K562 (cell line): ENCODE measurements around the gene ARFIP2. TPM values are rescaled to one million over a fixed set of nuclear protein-coding genes. Genes with fewer than 3 reads are reported as not detected.

Source experiments
- ATAC-seq: fragments of 200-7000 bp; cut with Tn5 transposase; 3 replicates; pipeline ENCODE4 v1.9.1; 2020; ENCODE audit warnings: moderate library complexity
- BruUV-seq: library from RNA; stranded (reverse); fragments of 400-500 nt; replicated peaks from 2 replicates; lab custom pipeline; 2021; lab: Mats Ljungman, UMichigan
- CTCF ChIA-PET: fragments of 300-600 bp; formaldehyde crosslinking; extraction: SDS; loops from one replicate; lab custom pipeline; 2021; ENCODE audit warnings: low intra/inter-chr PET ratio; lab: Yijun Ruan, JAX
- POLR2A ChIA-PET: fragments of 300-600, 350-650 bp; sonication (Branson Sonifier 250); formaldehyde crosslinking; extraction: SDS; loops from one replicate; lab custom pipeline; 2021; ENCODE audit warnings: antibody characterized with exemption, inconsistent platforms; lab: Yijun Ruan, JAX
- DNase-seq, 4 experiments: peaks; one replicate each; pipeline versions ENCODE4 v3.0.0 to v3.0.0-alpha.2; 2011 to 2018; ENCODE audit warnings: low spot score in 3 of 4, mixed read lengths in 3 of 4; ENCODE audit errors: extremely low read depth in 1 of 4
- FAIRE-seq: peaks from 2 replicates; lab custom pipeline; 2011; peaks lifted over from hg19 to GRCh38; lab: Jason Lieb, UNC
- H2AFZ ChIP-seq: 2 replicates; pipeline ENCODE4 v1.6.0; 2011; ENCODE audit warnings: low read depth, low read length, control low read depth, inconsistent platforms
- H3K27ac ChIP-seq: fragments of 200-600 bp; 3 replicates; pipeline ENCODE4 v1.8.0; 2011; ENCODE audit warnings: low read depth, mild to moderate bottlenecking, control low read depth, inconsistent platforms, low read length, moderate library complexity, mixed read lengths; ENCODE audit errors: extremely low read depth
- H3K27me3 ChIP-seq, 2 experiments: fragments of 300-600 bp in 1 of 2; 2 replicates in 1 of 2; 3 replicates in 1 of 2; pipeline versions ENCODE4 v1.6.0 to v1.8.0; 2011; ENCODE audit warnings: inconsistent platforms in 2 of 2, low read length in 2 of 2, mild to moderate bottlenecking in 1 of 2, mixed read lengths in 1 of 2, moderate library complexity in 1 of 2; ENCODE audit not compliant: control insufficient read depth in 2 of 2, insufficient read depth in 2 of 2
- H3K36me3 ChIP-seq: fragments of 300-600 bp; 3 replicates; pipeline ENCODE4 v1.8.0; 2011; ENCODE audit warnings: mild to moderate bottlenecking, low read length, inconsistent platforms; ENCODE audit not compliant: control insufficient read depth, insufficient read depth
- H3K4me1 ChIP-seq, 2 experiments: fragments of 200-600 bp in 1 of 2; replicated peaks in 1 of 2; 2 replicates in 1 of 2; 3 replicates in 1 of 2; pipeline versions ENCODE4 v1.5.1 to v1.8.0; 2011; ENCODE audit warnings: inconsistent platforms in 2 of 2, low read length in 2 of 2, mild to moderate bottlenecking in 1 of 2, mixed read lengths in 1 of 2, moderate library complexity in 1 of 2; ENCODE audit not compliant: control insufficient read depth in 2 of 2, insufficient read depth in 2 of 2
- H3K4me2 ChIP-seq: 2 replicates; pipeline ENCODE4 v1.6.1; 2011; ENCODE audit warnings: low read length, control low read depth, inconsistent platforms, mixed read lengths; ENCODE audit not compliant: insufficient read depth
- H3K4me3 ChIP-seq: fragments of 200-600 bp; sonication (generic), shearing (Covaris generic); 2 replicates; pipeline ENCODE4 v1.5.1; 2016; ENCODE audit warnings: control low read depth, inconsistent platforms
- H3K79me2 ChIP-seq: fragments of 200-600 bp; 3 replicates; pipeline ENCODE4 v1.8.0; 2011; ENCODE audit warnings: low read length, inconsistent platforms; ENCODE audit not compliant: control insufficient read depth, insufficient read depth
- H3K9ac ChIP-seq, 2 experiments: 2 replicates each; pipeline versions ENCODE4 v1.6.0 to v1.6.1; 2011; ENCODE audit warnings: low read depth in 2 of 2, low read length in 2 of 2, control low read depth in 1 of 2, inconsistent platforms in 1 of 2, mild to moderate bottlenecking in 1 of 2, mixed read lengths in 1 of 2; ENCODE audit not compliant: insufficient read depth in 1 of 2
- H3K9me1 ChIP-seq: one replicate; pipeline ENCODE4 v1.6.0; 2011; ENCODE audit warnings: inconsistent platforms, mild to moderate bottlenecking, low read length, moderate library complexity; ENCODE audit not compliant: control insufficient read depth, insufficient read depth
- H3K9me3 ChIP-seq: replicated peaks from 2 replicates; pipeline ENCODE4 v1.5.1; 2011; ENCODE audit warnings: low read depth, low read length, inconsistent platforms; ENCODE audit not compliant: control insufficient read depth, insufficient read depth
- H4K20me1 ChIP-seq: replicated peaks from 2 replicates; pipeline ENCODE4 v1.6.1; 2011; ENCODE audit warnings: low read length, inconsistent platforms, mixed read lengths; ENCODE audit not compliant: control insufficient read depth, insufficient read depth
- ARID3B ChIP-seq: fragments of 250-450 bp; sonication (Bioruptor Pico); IDR thresholded peaks from 2 replicates; pipeline ENCODE4 v1.4.0; 2020; ENCODE audit warnings: borderline replicate concordance
- BRF2 ChIP-seq: IDR thresholded peaks from 3 replicates; pipeline ENCODE4 v1.6.1; 2011; ENCODE audit warnings: borderline replicate concordance, mild to moderate bottlenecking; ENCODE audit not compliant: insufficient read length, insufficient read depth
- CREM ChIP-seq: IDR thresholded peaks from 2 replicates; pipeline ENCODE4 v1.6.1; 2014; ENCODE audit warnings: antibody characterized with exemption, low read depth
- MEIS2 ChIP-seq: fragments of 450-650 bp; IDR thresholded peaks from 2 replicates; pipeline ENCODE4 v1.6.1; 2014; ENCODE audit warnings: mild to moderate bottlenecking; ENCODE audit not compliant: partially characterized antibody
- MITF ChIP-seq: IDR thresholded peaks from 2 replicates; pipeline ENCODE4 v1.6.1; 2014; ENCODE audit warnings: antibody characterized with exemption
- NR2C2 ChIP-seq, 2 experiments: fragments of 200-800 bp in 1 of 2; sonication (Bioruptor generic) in 1 of 2; sonication (generic) in 1 of 2; formaldehyde crosslinking in 1 of 2; IDR thresholded peaks; 2 replicates each; pipeline versions ENCODE4 v1.6.1 to v1.8.0; 2016 to 2022; ENCODE audit warnings: mild to moderate bottlenecking in 1 of 2, missing compliant biosample characterization in 1 of 2, missing genetic modification characterization in 1 of 2, missing genetic modification reagents in 1 of 2
- RBM34 ChIP-seq: fragments of 200-400 bp; formaldehyde crosslinking; IDR thresholded peaks from 2 replicates; pipeline ENCODE4 v1.6.1; 2018; ENCODE audit warnings: low read length, borderline replicate concordance; ENCODE audit not compliant: insufficient read depth
- SMARCA5 ChIP-seq: fragments of 450-650 bp; IDR thresholded peaks from 2 replicates; pipeline ENCODE4 v1.6.1; 2016
- STAT5A ChIP-seq: IDR thresholded peaks from 2 replicates; pipeline ENCODE4 v1.6.1; 2012; ENCODE audit warnings: low read length, inconsistent platforms, borderline replicate concordance
- U2AF2 ChIP-seq: fragments of 200-400 bp; formaldehyde crosslinking; optimal IDR thresholded peaks from 2 replicates; pipeline ENCODE3; 2017; ENCODE audit warnings: low read depth, mild to moderate bottlenecking, low read length
- ZHX1 ChIP-seq: fragments of 150-350 bp; conservative IDR thresholded peaks from 2 replicates; pipeline ENCODE4 v1.6.1; 2014; ENCODE audit warnings: low read length
- WGBS: fragments of 100-300 bp; shearing (Covaris generic); methylation state at CpG from one replicate; pipeline ENCODE4 v1.1.6; 2016; ENCODE audit warnings: low coverage, mixed read lengths; ENCODE audit not compliant: insufficient coverage; ENCODE audit errors: missing lambda C conversion rate; 5-methylcytosine and 5-hydroxymethylcytosine counted together
- in situ Hi-C: fragments of 300-500 bp; cut with MboI; formaldehyde crosslinking; loops from 4 replicates; pipeline ENCODE4 v1.15.0; 2018; ENCODE audit warnings: inconsistent platforms, mixed read lengths
- intact Hi-C: fragments of 100-400 bp; cut with micrococcal nuclease; formaldehyde crosslinking; loops from 2 replicates; pipeline ENCODE4 v1.14.2; 2022
- polyA plus RNA-seq, 8 experiments: library from polyadenylated mRNA; depleted of rRNA in 4 of 8; stranded (reverse) in 5 of 8; unstranded in 3 of 8; fragments of >200 nt; fragmentation: Nextera tagmentation in 2 of 8; fragmentation: Illumina TruSeq in 1 of 8; extraction: Ambion mirVana in 2 of 8; extraction: Trizol in 1 of 8; gene quantifications; 2 replicates each; pipeline versions ENCODE4 v1.2.1 to v1.2.3, GENCODE V29; 2011 to 2014; ENCODE audit warnings: inconsistent platforms in 1 of 8, missing spikeins in 1 of 8
- total RNA-seq, 7 experiments: library from RNA; depleted of rRNA in 6 of 7; stranded (reverse); fragments of >200 nt in 6 of 7; fragmentation: Illumina TruSeq in 2 of 7; extraction: Trizol in 2 of 7; gene quantifications; 2 replicates each; pipeline versions ENCODE4 v1.2.1 to v1.2.3, GENCODE V29; 2011 to 2021; ENCODE audit warnings: low replicate concordance in 1 of 7

ARFIP2 gene
- total and polyA plus RNA-seq, 9 of the 15 experiments (the other 6 are each of a cell fraction or from before 2014, with no cell fraction given), result 11.8 to 74.1 (median 41.0) TPM

GRCh38 chr11:6442441-6442840 is 38.7 kb downstream of the ARFIP2 start:
- ChIA-PET POLR2A (interaction anchor here (0.8 to 1.8 kb wide), 3 partner anchors 9 to 63 kb away, joined by 3 to 11 read pairs (median 3); no protein-coding TSS in a partner anchor), CTCF (interaction anchor here (3.5 kb wide), 1 partner anchor 63 kb away, joined by 21 read pairs; no protein-coding TSS in a partner anchor)
- TF ChIP-seq U2AF2 (no peak), SMARCA5 (no peak), ZHX1 (no peak), ARID3B (CRISPR knock-in tag) (no peak), BRF2 (no peak), MITF (no peak), NR2C2 (CRISPR knock-in tag; IDR thresholded peaks at IDR 0.05) (no peak), NR2C2 (tag; IDR thresholded peaks at IDR 0.05) (no peak), MEIS2 (no peak), RBM34 (no peak), STAT5A (no peak), CREM (no peak)
- in situ Hi-C loops, result loop anchor here (5.0 kb wide), 1 partner anchor 65 kb away; no protein-coding TSS in a partner anchor
- 0 out of 5 replicates have a peak, but pooled peaks cover 0 to 2% of the 10 kb centered on the region in 2 experiments for H3K27me3 ChIP-seq
- WGBS, result 51% methylated on average over 4 of the region's 4 CpGs
- H4K20me1 ChIP-seq, result no peaks in the 10 kb centered on the region
- no peak overlapping the region for H3K27ac ChIP-seq
- intact Hi-C loops, result loop anchor here (5.0 kb wide), 1 partner anchor 260 kb away; no protein-coding TSS in a partner anchor
- FAIRE-seq (no peak), DNase-seq (no peak), ATAC-seq (no peak)
- no peak overlapping the region for H2AFZ ChIP-seq
- H3K4me1 ChIP-seq, result peaks cover 10% of the 10 kb centered on the region in 2 experiments; a peak in 3 of 5 replicates
- H3K9ac ChIP-seq, result no peak overlapping the region
- no peak overlapping the region for H3K4me3 ChIP-seq
- H3K9me3 ChIP-seq, result no peaks in the 10 kb centered on the region
- no peaks in the 10 kb centered on the region for H3K36me3 ChIP-seq
- no TSS peak for BruUV-seq
- no peaks in the 10 kb centered on the region for H3K9me1 ChIP-seq
- no peaks in the 10 kb centered on the region for H3K79me2 ChIP-seq
- no peak overlapping the region for H3K4me2 ChIP-seq
